Fibroblast of skin of scalp (primary cell): ENCODE data around the gene PLA2G10. TPM values are rescaled to one million over a fixed set of nuclear protein-coding genes. Genes with fewer than 3 reads are reported as not detected.
"Not testable (repeated sequence)": the region's sequence is repeated elsewhere in the genome, so short reads cannot be mapped to it uniquely, and the experiment has no call there.

ENCODE experiments used
- DNase-seq: peaks from one replicate; pipeline ENCODE4 v3.0.0-alpha.2; 2013
- polyA plus RNA-seq, 2 experiments: library from polyadenylated mRNA; unstranded; fragments of 120-200 nt; gene quantifications; one replicate each; pipeline ENCODE4 v1.2.1, GENCODE V29; 2013; ENCODE audit not compliant: insufficient read length in 2 of 2

Gene PLA2G10, protein sequence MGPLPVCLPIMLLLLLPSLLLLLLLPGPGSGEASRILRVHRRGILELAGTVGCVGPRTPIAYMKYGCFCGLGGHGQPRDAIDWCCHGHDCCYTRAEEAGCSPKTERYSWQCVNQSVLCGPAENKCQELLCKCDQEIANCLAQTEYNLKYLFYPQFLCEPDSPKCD
- not detected for polyA plus RNA-seq (2013, experiment 1 of 2; ENCODE audit: insufficient read length)
- not detected for polyA plus RNA-seq (2013, experiment 2 of 2; ENCODE audit: insufficient read length)

DNA sequence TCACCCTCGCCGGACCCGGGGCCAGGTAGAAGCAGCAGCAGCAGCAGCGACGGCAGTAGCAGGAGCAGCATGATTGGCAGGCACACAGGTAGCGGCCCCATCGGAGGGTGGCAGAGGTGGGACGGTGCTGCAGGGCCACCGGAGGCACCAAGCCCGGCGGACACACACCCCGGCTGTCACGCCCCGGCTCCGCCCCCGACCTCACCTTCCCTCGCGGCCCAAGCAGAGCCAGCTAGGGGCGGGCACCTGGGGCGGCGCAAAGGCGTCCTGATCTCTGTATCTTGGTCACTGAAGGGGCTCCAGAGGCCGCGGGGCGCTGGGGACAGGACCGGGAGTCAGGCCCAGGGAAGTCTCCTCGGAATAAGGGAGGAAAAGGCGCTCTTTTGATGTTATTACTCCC lies at the start of gene PLA2G10:
Gene PLA2G10 (minus strand): TSS at position 180 of the 400 bp plus-strand sequence. CDS start 79 bp downstream, at position 101.
- not testable (repeated sequence) for DNase-seq

DNA sequence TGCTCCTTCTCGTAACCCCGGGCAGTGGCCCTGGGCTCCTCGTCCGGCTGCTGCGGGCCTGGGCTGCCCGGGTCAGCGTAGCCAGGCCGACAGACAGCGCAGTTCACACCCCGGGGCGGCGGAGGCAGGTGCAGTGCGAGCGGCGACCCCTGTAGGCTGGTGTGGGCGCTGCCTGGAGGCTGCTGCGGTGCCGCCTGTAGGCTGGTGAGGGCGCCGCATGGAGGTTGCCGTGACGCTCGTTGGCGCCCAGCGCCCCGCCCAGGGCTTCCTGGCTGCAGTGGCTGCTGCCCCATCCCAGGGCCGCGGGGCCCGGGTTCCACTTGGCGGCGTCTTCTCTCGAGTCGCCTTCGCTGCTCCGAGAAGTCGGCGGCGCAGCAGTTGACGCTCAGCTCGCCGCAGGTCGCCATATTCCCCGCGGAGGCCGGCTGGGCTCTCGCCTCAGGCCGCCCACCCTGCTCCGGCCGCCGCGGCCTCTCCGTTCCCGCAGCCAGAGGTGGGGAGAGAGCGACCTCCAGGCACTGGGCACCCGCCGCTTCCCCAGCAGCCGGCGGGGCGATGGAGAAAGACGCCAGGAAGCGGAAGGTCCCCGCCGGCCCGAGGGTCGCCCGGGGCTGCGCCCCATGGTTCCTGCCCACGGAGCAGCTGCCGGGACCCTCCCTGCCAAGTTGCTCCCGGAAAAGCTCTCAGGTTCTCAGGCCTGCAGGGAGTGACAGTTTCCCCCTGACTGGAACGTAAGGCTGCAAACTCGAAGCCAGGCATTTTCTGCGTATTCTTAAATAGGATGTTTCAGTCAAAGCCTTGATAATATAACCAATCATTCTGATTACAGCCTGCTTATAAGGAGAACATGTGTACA lies 48.4 kb upstream of the PLA2G10 start, which contains the start of gene NPIPA2:
Gene NPIPA2 (plus strand): TSS at position 261 of the 856 bp plus-strand sequence. CDS start 5,533 bp downstream, outside the sequence.
- not testable (repeated sequence) for DNase-seq

DNA sequence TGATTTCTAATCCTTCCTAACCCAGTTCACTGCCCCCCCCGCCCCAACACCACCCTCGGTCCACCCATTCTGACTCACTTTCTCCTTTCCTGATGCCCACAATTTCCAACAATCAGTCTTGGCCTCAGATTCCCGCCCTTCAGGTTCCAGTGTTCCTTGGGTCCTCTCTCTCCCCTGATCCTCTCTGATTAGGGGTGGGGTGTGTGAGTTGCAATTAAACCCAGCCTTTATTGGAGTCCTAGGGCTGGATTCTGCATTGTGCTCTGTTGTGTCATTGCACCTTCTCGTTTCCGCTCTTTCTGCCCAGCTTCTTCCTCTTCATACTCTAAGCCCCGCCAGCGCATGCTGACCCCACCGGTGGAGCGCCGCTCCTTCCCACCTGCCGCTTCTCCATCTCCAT lies 47.7 kb upstream of the PLA2G10 start:
- not testable (repeated sequence) for DNase-seq

DNA sequence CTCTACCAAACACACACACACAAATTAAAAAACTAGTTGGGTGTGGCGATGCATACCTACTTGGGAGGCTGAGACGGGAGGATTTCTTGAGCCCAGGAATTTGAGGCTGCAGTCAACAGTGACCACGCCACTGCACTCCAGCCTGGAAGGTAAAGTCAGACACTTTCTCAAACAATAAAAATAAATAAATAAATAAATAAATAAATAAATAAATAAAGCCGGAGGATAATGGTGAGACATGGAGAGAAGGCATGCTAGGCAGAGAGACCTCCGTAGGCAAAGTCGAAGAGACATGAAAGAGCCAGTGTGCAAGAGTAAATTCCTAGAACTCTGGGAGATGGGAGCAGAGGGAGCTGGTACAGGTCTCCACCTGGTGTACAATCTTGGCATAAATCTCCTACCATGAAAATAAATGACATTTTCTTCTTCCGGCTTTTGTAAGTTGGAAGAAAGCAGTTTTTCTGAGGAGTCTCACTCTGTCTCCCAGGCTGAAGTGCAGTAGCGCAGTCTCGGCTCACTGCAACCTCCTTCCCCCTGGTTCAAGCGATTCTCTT lies 46.8 kb upstream of the PLA2G10 start:
- DNase-seq, result not testable (repeated sequence)

DNA sequence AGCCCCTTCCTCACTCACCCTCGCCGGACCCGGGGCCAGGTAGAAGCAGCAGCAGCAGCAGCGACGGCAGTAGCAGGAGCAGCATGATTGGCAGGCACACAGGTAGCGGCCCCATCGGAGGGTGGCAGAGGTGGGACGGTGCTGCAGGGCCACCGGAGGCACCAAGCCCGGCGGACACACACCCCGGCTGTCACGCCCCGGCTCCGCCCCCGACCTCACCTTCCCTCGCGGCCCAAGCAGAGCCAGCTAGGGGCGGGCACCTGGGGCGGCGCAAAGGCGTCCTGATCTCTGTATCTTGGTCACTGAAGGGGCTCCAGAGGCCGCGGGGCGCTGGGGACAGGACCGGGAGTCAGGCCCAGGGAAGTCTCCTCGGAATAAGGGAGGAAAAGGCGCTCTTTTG lies 39.1 kb upstream of the PLA2G10 start:
- DNase-seq, result not testable (repeated sequence)

DNA sequence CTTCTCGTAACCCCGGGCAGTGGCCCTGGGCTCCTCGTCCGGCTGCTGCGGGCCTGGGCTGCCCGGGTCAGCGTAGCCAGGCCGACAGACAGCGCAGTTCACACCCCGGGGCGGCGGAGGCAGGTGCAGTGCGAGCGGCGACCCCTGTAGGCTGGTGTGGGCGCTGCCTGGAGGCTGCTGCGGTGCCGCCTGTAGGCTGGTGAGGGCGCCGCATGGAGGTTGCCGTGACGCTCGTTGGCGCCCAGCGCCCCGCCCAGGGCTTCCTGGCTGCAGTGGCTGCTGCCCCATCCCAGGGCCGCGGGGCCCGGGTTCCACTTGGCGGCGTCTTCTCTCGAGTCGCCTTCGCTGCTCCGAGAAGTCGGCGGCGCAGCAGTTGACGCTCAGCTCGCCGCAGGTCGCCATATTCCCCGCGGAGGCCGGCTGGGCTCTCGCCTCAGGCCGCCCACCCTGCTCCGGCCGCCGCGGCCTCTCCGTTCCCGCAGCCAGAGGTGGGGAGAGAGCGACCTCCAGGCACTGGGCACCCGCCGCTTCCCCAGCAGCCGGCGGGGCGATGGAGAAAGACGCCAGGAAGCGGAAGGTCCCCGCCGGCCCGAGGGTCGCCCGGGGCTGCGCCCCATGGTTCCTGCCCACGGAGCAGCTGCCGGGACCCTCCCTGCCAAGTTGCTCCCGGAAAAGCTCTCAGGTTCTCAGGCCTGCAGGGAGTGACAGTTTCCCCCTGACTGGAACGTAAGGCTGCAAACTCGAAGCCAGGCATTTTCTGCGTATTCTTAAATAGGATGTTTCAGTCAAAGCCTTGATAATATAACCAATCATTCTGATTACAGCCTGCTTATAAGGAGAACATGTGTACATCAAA lies 9.3 kb upstream of the PLA2G10 start, which contains the start of gene NPIPA3:
Gene NPIPA3 (plus strand): TSS at position 256 of the 856 bp plus-strand sequence. CDS start 5,533 bp downstream, outside the sequence.
- DNase-seq, result not testable (repeated sequence)

DNA sequence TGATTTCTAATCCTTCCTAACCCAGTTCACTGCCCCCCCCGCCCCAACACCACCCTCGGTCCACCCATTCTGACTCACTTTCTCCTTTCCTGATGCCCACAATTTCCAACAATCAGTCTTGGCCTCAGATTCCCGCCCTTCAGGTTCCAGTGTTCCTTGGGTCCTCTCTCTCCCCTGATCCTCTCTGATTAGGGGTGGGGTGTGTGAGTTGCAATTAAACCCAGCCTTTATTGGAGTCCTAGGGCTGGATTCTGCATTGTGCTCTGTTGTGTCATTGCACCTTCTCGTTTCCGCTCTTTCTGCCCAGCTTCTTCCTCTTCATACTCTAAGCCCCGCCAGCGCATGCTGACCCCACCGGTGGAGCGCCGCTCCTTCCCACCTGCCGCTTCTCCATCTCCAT lies 8.6 kb upstream of the PLA2G10 start:
- DNase-seq, result not testable (repeated sequence)

DNA sequence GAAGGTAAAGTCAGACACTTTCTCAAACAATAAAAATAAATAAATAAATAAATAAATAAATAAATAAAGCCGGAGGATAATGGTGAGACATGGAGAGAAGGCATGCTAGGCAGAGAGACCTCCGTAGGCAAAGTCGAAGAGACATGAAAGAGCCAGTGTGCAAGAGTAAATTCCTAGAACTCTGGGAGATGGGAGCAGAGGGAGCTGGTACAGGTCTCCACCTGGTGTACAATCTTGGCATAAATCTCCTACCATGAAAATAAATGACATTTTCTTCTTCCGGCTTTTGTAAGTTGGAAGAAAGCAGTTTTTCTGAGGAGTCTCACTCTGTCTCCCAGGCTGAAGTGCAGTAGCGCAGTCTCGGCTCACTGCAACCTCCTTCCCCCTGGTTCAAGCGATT lies 7.8 kb upstream of the PLA2G10 start:
- not testable (repeated sequence) for DNase-seq

DNA sequence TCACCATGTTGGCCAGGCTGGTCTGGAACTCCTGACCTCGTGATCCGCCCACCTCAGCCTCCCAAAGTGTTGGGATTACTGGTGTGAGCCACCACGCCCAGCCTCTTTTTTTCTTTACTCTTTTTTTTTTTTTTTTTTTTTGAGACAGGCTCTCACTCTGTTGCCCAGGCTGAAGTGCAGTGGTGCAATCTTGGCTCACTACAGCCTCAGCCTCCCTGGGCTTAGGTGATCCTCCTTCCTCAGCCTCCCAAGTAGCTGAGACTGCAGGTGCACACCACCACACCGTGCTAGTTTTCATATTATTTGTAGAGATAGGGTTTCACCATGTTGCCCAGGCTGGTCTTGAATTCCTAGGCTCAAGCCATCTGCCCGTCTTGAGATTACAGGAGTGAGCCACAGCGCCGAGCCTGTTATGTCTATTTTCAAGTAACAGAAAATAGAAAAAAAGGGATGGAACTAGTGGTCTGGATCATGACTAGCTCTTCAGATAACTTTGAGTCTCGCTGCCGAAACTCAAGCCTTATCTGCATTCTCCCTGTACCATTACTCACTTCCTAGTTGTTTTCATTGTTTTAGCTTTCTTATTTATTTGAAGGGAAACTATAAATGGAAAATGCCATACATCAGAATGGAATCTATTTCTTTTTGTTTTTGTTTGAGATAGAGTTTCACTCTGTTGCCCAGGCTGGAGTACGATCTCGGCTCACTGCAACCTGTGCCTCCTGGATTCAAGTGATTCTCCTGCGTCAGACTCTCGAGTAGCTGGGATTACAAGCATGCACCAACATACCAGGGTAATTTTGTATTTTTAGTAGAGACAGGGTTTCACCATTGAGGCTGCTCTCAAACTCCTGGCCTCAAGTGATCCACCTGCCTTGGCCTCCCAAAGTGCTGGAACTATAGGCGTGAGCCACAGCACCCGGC lies 8.0 kb downstream of the PLA2G10 start:
- not testable (repeated sequence) for DNase-seq

DNA sequence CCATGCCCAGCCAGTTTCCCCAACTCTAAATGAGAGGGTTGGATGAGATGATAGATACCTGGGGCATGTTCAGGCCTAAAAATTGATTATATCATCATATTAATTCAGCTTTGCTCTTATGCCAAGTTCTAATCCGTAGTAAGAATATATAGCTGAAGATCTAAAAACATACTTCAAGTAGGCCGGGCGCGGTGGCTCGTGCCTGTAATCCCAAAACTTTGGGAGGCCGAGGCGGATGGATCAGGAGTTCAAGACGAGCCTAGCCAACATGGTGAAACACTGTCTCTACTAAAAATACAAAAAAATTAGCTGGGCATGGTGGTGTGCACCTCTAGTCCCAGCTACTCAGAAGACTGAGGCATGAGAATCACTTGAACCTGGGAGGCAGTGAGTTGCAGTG lies 12.0 kb downstream of the PLA2G10 start:
- no peak for DNase-seq

DNA sequence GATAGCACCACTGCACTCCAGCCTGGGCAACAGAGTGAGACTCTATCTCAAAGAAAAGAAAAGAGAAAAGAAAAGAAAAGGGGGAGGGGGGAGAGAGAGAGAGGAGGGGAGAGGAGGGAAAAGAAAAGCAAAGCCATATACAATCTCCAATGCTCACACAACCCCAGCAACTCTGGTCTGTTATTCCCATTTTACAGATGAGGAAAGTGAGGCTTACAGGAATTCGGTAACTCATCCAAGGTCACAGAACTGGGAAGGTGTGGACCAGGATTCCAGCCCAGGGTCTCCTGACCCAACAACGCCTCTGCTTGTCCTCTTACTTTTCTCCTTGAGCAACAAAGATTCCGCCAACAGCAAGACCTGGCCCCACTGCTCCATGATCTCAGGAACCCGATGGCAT lies 13.0 kb downstream of the PLA2G10 start:
- no peak for DNase-seq

DNA sequence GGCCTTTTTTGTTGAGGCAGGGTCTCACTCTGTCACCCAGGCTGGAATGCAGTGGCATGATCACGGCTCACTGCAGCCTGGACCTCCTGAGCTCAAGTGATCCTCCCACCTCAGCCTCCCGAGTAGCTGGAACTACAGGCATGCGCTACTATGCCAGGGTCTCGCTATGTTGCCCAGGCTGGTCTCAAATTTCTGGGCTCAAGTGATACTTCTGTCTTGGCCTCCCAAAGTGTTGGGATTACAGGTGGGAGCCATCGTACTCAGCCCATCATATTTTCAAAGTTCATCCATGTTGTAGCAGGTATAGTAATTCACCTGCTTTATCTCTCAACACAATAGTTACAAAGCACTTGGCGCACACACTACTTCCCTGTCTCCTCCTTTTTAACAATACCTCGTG lies 13.7 kb downstream of the PLA2G10 start:
- DNase-seq, result not testable (repeated sequence)

DNA sequence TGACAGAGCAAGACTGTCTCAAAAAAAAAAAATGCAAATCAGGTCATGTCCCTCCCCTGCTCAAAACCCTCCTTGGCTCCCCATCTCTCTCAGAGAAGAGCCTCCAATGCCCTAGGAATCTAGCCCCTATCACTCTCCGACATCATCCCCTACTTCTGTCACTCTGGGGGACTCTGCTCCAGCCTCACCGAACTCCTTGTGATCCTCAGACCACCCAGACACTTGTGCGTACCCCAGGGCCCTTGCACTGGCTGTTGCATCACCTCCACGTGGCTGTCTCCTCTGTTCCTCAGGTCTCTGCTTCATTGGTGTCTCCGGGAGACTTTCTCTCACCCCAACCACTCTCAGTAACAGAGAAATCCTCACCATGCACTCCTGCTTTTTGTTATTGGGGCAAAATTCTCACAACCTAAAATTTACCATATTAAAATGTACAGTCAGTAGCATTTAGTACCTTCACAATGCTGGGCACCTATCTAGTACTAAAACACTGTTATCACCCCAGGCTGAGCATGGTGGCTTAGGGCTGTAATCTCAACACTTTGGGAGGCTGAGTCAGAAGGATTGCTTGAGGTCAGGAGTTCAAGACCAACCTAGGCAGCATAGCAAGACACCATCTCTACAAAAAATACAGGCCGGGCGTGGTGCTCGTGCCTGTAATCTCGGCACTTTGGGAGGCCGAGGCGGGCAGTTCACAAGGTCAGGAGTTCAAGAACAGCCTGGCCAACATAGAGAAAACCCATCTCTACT lies 15.2 kb downstream of the PLA2G10 start:
- DNase-seq, result no peak

DNA sequence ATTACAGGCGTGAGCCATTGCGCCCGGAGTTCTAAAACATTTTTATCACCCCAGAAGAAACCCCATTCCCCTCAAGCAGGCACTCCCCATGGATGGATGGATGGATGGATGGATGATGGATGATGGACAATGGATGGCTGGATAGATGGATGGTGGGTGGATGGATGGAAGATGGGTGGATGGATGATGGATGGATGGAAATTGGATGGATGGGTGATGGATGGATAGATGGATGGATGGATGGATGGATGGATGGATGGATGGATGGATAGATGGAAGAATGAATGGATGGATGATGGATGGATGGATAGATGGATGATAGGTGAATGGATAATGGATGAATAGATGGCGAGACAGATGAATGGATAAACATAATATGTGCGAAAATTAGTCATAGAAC lies 16.5 kb downstream of the PLA2G10 start:
- no peak for DNase-seq

DNA sequence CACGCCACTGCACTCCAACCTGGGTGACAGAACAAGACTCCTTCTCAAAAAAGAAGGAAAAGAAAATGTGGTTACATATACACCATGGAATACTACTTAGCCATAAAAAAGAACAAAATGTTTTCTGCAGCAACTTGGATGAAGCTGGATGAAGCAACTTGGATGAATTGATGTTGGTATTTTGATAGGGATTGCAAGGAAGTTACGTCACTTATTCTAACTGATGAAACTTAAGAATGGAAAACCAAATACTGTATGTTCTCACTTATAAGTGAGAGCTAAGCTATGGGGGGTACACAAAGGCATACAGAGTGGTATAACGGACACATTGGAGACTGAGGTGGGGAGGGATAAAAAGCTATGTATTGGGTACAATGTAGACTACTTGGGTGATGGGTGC lies 17.5 kb downstream of the PLA2G10 start:
- no peak for DNase-seq

DNA sequence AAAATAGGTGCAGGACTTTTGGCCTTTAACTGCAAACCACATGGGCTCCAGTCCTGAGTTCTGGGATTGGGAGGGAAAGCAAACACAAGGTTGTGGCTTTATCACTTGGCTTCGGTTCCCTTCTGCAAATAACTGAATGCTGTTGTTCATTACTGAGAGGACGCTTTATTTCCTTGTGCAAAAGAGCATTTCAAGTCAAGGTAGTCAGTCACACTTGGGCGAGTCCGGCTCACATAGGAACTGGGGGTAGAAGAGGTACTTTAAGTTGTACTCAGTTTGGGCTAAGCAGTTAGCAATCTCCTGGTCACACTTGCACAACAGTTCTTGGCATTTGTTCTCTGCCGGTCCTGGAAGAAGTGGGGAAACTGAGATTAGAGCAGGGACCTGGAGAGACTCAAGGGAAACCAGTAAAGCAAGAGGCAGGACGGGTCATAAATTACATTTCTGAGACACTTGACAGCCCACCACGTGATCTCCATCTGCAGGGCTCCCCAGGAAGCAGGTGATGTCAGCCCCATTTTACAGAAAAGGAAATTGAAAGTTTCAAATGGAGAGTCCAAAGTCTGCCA lies 21.6 kb downstream of the PLA2G10 start:
- DNase-seq, result no peak

DNA sequence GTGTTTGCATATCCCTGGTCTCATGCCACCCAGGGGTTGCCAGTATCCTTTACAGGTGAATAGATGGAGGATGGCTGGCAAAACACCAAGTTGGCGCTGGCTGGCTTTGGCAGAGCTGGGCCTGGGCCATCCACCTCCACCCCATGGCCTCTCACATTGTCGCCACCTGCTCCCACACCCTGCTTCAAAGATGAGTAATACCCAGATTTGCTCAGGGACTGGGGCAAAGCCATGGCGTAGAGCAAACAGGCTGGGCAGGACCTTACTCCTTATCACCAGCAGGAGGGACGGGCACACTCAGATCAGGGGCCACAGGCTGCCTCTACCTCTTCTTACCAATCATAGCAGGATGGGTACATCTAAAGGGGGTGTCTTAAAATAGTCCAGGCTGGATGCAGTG lies 24.3 kb downstream of the PLA2G10 start:
- no peak for DNase-seq

DNA sequence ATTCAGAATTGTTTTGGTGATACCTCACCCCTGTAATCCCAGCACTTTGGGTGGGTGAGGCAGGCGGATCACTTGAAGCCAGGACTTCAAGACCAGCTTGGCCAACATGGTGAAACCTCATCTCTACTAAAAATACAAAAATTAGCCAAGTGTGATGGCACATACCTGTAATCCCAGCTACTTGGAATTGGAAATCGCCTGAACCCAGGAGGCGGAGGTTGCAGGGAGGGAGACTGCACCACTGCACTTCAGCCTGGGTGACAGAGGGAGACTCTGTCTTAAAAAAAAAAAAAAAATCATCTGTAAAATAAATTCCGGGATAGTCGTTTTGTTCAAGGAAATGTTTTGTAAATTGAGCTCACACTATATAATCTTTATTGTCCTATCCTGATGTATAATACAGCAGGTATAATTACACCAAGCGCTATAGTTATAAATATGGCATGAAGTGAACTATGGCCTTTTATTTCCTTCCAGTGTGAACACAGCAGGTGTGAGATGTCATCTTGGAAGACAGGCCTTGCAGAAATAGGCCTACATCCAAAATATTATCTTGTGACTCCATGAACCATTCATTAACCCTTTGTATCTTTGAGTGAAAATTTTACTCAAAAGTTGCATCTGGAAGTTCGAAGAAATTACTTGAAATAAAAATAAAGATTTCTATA lies 25.4 kb downstream of the PLA2G10 start:
- DNase-seq, result no peak
